ENCODE data around the gene TOGARAM1.
A peak's percentile ranks its signal among the peaks of the same experiment; 100 is the strongest.

TOGARAM1 gene

DNA sequence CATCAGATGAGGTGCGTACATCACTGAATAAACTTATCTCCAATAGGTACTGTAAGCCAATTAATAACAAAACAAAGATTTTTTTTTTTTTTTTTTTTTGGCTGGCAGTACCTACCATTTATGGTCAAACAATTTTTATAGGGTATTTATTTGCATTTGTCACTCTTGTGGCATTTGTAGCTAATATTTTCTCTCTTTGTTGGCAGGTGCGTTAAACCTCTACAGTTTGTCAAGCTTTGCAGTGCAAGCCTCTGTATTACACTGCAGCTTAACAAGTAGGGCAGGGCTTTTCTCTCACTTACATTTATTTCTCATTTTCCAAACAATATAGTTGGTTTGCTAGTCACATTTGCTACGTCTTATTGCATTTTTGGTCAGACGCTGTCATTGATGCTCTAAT lies 134.2 kb downstream of the TOGARAM1 start:
- Mint-ChIP-seq H3K9me3 (no peaks in the 10 kb centered on the region), H3K36me3 (peaks cover 26% of the 10 kb centered on the region), H3K4me3 (no peak overlapping the region), H3K27me3 (no peaks in the 10 kb centered on the region), H3K27ac (no peak overlapping the region), H3K4me1 (no peaks in the 10 kb centered on the region)
- DNase-seq (ENCODE audit: low spot score in 2 of 2) (no peak), ATAC-seq (ENCODE audit: low read depth) (no peak)

DNA sequence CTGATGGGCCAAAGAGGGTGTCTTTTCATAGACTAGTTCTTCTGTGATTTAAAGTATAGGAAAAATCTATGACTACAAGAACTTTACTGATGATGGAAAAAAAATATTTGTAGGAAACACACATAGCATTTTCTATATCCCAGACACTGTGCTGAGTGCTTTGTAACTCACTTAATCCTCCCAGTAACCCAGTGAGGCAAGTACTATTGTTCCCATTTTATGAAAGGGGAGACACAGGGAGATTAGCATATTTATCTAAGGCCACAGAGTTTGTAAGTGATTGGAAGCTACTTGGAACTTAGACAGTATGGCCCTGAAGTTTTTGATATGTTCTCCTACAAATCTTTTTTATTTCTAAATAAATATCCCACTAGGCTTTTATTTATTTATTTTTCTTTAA lies 141.8 kb downstream of the TOGARAM1 start:
- no peaks in the 10 kb centered on the region for H3K9me3 Mint-ChIP-seq
- ATAC-seq (ENCODE audit: low read depth) (no peak), DNase-seq (ENCODE audit: low spot score in 2 of 2) (no peak)
- H3K36me3 Mint-ChIP-seq, result peaks cover 23% of the 10 kb centered on the region
- no peaks in the 10 kb centered on the region for H3K4me1 Mint-ChIP-seq
- no peaks in the 10 kb centered on the region for H3K27me3 Mint-ChIP-seq
- H3K4me3 Mint-ChIP-seq, result no peak overlapping the region
- H3K27ac Mint-ChIP-seq, result no peak overlapping the region

DNA sequence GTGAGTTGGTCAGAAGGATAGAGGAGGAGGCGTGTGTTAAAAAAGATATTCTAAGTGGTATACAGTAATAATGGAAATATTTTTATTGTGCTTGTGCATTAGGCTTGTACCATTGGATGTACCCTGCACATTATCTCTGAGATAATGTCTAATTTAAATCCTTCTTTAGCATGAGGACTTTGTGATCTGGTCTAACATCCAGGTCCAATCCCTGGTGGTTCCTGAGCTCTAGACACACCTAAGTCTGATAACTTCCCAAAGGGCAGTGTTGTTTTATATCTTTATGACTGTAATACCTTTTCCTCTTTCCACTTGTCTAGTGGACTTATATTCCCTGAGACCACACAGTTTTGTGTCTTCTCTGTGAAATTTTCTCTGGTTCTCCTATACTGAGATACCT lies 142.6 kb downstream of the TOGARAM1 start:
- peak overlapping the region; percentile 38 for H3K27ac Mint-ChIP-seq
- H3K9me3 Mint-ChIP-seq, result no peaks in the 10 kb centered on the region
- ATAC-seq (ENCODE audit: low read depth), result no peak
- no peak for DNase-seq (ENCODE audit: low spot score in 2 of 2)
- H3K27me3 Mint-ChIP-seq, result no peaks in the 10 kb centered on the region
- H3K4me1 Mint-ChIP-seq, result no peaks in the 10 kb centered on the region
- peaks cover 25% of the 10 kb centered on the region for H3K36me3 Mint-ChIP-seq
- no peak overlapping the region for H3K4me3 Mint-ChIP-seq

DNA sequence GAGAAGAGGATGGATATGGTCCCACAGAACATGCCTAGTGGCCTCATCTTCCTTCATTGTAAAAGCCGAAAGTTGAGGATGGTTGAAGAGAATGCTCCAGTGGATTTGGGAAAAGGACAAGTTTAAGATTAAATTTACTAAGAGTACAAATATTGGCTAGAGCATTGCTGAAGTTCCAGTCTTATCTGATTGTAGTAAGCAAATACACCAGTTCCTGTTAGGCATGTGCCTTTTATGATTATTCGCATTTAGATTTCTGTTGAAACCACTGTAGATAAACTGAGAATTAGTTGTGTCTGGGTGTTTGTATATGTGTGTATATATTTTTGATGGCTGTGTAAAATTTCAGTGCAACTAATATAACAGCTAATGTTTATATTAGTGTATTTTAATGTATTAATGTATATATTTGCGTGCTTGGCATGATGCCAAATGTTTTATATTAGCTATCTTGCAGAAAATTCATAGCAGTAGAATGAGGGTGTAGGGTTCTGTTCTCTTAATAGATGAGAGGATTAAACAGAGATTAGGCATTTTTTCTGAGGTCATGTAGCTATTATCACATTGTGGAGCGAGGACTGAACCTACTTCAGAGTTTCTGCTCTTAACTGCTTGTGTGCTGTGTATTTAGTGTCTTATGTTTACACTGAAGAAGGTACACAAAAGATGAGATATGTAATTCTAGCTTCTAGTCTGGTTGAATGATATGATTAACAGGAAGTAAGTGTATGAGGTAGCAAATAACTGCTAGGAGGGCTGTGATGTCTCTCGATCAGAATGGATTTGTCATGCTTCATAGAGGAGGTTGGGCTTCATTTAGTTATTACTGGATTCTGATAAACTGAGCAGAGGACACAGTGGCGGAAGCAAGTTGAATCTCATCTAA lies 151.1 kb downstream of the TOGARAM1 start:
- Mint-ChIP-seq H3K4me1 (no peaks in the 10 kb centered on the region), H3K27ac (peak overlapping the region; percentile 29), H3K9me3 (no peaks in the 10 kb centered on the region), H3K36me3 (peaks cover 20% of the 10 kb centered on the region), H3K27me3 (no peaks in the 10 kb centered on the region), H3K4me3 (no peak overlapping the region)
- no peak for ATAC-seq (ENCODE audit: low read depth)
- DNase-seq (ENCODE audit: low spot score in 2 of 2), result no peak

DNA sequence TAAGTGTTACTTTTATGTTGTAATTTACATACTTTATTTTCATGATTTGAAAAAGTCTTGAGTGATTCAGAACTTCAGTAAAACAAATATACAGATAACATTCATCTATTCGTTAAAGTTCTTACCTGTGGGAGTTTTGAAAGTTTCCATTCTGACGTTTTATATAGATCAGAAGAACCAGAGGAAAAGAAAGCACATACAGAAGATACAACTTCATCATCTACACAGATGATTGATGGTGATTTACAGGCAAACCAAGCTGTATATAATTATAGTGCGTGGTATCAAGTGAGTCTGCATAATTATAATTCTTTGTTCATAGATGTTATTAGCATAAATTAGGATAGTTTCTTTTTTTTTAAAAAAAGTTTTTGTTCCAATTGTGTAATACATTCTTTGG lies 152.3 kb downstream of the TOGARAM1 start:
- Mint-ChIP-seq H3K36me3 (peaks cover 18% of the 10 kb centered on the region), H3K9me3 (no peaks in the 10 kb centered on the region), H3K27me3 (no peaks in the 10 kb centered on the region), H3K4me3 (no peak overlapping the region), H3K27ac (no peak overlapping the region), H3K4me1 (no peaks in the 10 kb centered on the region)
- DNase-seq (ENCODE audit: low spot score in 2 of 2), result no peak
- no peak for ATAC-seq (ENCODE audit: low read depth)

DNA sequence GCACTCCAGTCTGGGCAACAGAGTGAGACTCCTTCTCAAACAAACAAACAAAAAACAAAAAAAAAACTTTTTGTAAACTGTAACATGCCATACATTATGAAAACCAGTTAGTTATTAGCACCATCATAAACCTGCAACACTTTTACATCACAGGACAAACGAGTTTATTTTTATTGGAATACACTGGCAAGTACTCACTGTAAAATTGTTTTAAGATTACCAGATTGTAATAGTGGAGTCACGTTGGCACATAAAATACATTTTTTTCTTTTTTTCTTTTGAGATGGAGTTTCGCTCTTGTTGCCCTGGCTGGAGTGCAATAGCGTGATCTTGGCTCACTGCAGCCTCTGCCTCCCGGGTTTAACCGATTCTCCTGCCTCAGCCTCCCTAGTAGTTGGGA lies 156.6 kb downstream of the TOGARAM1 start:
- DNase-seq (ENCODE audit: low spot score in 2 of 2), result no peak
- H3K27me3 Mint-ChIP-seq, result no peaks in the 10 kb centered on the region
- peaks cover 14% of the 10 kb centered on the region for H3K36me3 Mint-ChIP-seq

DNA sequence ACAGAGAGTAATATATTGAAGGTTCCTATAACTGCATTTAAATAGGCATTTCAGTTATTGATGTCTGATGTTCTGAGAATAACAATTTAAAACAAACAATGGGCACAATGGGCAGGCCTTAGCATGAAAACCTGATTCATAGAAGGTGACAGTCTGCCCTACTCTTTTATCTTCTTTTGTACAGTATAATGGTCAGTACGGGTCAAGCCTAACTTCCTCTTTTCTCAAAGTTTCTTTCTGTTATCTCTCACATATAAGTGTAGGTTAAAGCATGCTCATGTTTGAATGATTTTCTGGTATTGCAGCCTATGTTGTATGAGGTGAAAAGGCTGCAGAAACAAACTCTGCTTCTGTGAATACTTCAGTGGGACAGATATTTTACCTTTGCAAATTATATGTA lies 158.1 kb downstream of the TOGARAM1 start:
- DNase-seq (ENCODE audit: low spot score in 2 of 2) (no peak), ATAC-seq (ENCODE audit: low read depth) (no peak)
- Mint-ChIP-seq H3K4me1 (no peaks in the 10 kb centered on the region), H3K27me3 (no peaks in the 10 kb centered on the region), H3K36me3 (peaks cover 16% of the 10 kb centered on the region), H3K9me3 (no peaks in the 10 kb centered on the region), H3K27ac (no peak overlapping the region), H3K4me3 (no peak overlapping the region)

More for the DNA sequence above, 156.6 kb downstream of the TOGARAM1 start:
- no peak overlapping the region for H3K4me3 Mint-ChIP-seq
- H3K9me3 Mint-ChIP-seq, result no peaks in the 10 kb centered on the region
- ATAC-seq (ENCODE audit: low read depth), result no peak
- H3K4me1 Mint-ChIP-seq, result no peaks in the 10 kb centered on the region
- no peak overlapping the region for H3K27ac Mint-ChIP-seq

DNA sequence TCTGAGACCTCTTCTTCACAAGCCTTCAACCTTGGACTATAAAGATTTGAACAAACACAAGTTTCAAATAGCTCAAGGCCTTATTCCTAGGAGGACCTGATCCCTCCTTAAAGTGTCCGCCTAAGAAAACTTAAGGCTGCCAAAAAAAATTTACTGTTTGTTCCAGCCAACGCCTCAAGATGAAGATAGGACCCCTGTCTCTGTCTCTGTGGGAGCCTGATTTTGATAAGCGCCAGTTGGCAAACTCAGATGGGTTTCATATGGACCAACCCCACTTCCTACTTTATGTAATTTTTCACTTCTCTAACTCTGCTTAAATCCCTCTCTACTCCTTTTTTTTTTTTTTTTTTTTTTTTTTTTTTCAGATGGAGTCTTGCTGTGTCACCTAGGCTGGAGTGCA lies 161.3 kb downstream of the TOGARAM1 start:
- Mint-ChIP-seq H3K27ac (no peak overlapping the region), H3K4me1 (no peaks in the 10 kb centered on the region), H3K27me3 (no peaks in the 10 kb centered on the region), H3K36me3 (peaks cover 24% of the 10 kb centered on the region), H3K9me3 (no peaks in the 10 kb centered on the region), H3K4me3 (no peak overlapping the region)
- DNase-seq (ENCODE audit: low spot score in 2 of 2) (no peak), ATAC-seq (ENCODE audit: low read depth) (no peak)
